Measurements from ENCODE around the gene EVC. TPM values are rescaled to one million over a fixed set of nuclear protein-coding genes. Genes with fewer than 3 reads are reported as not detected.

The EVC gene
- total and polyA plus RNA-seq, 2 of the 8 experiments (the other 6 are each of a cell fraction or from before 2014, with no cell fraction given), result 2.6 to 9.8 TPM

DNA sequence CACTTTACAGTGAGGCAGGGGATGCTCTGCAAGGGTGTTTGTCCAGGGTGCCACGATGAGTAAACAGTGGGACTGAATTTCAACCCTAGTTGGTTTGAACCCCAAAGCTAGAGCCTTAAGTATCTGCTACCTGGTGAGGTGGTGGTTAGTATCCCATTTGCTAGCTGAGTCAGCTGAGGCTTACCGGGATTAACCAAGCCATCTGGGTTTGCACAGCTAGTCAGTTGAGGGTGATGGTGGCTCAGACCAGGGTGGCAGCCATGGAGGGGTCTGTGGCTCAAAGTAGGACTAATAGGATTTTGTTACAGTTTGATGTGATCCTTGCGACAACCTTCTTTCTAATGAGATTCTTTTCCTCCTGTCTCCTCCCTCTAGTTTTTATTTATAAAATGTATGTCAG, 1.9 kb downstream of the EVC start (continued):
- TF ChIP-seq, protein P1, sequence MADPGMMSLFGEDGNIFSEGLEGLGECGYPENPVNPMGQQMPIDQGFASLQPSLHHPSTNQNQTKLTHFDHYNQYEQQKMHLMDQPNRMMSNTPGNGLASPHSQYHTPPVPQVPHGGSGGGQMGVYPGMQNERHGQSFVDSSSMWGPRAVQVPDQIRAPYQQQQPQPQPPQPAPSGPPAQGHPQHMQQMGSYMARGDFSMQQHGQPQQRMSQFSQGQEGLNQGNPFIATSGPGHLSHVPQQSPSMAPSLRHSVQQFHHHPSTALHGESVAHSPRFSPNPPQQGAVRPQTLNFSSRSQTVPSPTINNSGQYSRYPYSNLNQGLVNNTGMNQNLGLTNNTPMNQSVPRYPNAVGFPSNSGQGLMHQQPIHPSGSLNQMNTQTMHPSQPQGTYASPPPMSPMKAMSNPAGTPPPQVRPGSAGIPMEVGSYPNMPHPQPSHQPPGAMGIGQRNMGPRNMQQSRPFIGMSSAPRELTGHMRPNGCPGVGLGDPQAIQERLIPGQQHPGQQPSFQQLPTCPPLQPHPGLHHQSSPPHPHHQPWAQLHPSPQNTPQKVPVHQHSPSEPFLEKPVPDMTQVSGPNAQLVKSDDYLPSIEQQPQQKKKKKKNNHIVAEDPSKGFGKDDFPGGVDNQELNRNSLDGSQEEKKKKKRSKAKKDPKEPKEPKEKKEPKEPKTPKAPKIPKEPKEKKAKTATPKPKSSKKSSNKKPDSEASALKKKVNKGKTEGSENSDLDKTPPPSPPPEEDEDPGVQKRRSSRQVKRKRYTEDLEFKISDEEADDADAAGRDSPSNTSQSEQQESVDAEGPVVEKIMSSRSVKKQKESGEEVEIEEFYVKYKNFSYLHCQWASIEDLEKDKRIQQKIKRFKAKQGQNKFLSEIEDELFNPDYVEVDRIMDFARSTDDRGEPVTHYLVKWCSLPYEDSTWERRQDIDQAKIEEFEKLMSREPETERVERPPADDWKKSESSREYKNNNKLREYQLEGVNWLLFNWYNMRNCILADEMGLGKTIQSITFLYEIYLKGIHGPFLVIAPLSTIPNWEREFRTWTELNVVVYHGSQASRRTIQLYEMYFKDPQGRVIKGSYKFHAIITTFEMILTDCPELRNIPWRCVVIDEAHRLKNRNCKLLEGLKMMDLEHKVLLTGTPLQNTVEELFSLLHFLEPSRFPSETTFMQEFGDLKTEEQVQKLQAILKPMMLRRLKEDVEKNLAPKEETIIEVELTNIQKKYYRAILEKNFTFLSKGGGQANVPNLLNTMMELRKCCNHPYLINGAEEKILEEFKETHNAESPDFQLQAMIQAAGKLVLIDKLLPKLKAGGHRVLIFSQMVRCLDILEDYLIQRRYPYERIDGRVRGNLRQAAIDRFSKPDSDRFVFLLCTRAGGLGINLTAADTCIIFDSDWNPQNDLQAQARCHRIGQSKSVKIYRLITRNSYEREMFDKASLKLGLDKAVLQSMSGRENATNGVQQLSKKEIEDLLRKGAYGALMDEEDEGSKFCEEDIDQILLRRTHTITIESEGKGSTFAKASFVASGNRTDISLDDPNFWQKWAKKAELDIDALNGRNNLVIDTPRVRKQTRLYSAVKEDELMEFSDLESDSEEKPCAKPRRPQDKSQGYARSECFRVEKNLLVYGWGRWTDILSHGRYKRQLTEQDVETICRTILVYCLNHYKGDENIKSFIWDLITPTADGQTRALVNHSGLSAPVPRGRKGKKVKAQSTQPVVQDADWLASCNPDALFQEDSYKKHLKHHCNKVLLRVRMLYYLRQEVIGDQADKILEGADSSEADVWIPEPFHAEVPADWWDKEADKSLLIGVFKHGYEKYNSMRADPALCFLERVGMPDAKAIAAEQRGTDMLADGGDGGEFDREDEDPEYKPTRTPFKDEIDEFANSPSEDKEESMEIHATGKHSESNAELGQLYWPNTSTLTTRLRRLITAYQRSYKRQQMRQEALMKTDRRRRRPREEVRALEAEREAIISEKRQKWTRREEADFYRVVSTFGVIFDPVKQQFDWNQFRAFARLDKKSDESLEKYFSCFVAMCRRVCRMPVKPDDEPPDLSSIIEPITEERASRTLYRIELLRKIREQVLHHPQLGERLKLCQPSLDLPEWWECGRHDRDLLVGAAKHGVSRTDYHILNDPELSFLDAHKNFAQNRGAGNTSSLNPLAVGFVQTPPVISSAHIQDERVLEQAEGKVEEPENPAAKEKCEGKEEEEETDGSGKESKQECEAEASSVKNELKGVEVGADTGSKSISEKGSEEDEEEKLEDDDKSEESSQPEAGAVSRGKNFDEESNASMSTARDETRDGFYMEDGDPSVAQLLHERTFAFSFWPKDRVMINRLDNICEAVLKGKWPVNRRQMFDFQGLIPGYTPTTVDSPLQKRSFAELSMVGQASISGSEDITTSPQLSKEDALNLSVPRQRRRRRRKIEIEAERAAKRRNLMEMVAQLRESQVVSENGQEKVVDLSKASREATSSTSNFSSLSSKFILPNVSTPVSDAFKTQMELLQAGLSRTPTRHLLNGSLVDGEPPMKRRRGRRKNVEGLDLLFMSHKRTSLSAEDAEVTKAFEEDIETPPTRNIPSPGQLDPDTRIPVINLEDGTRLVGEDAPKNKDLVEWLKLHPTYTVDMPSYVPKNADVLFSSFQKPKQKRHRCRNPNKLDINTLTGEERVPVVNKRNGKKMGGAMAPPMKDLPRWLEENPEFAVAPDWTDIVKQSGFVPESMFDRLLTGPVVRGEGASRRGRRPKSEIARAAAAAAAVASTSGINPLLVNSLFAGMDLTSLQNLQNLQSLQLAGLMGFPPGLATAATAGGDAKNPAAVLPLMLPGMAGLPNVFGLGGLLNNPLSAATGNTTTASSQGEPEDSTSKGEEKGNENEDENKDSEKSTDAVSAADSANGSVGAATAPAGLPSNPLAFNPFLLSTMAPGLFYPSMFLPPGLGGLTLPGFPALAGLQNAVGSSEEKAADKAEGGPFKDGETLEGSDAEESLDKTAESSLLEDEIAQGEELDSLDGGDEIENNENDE (IDR thresholded peaks at IDR 0.05; ENCODE audit: insufficient replicate concordance, low read length), result no peak
- TF ChIP-seq CBX5 (IDR thresholded peaks at IDR 0.05; ENCODE audit: low read depth, low read length) (no peak), NRF1 (IDR thresholded peaks at IDR 0.05; ENCODE audit: low read depth, low read length) (no peak), GTF2F1 (IDR thresholded peaks at IDR 0.05; ENCODE audit: borderline replicate concordance, low read depth, low read length) (no peak), TAF7 (optimal IDR thresholded peaks at IDR 0.05; ENCODE audit: borderline replicate concordance, low read depth, low read length) (no peak)

All from H1 (cell line).